ENCODE data around the gene IL36B.

Gene IL36B

DNA sequence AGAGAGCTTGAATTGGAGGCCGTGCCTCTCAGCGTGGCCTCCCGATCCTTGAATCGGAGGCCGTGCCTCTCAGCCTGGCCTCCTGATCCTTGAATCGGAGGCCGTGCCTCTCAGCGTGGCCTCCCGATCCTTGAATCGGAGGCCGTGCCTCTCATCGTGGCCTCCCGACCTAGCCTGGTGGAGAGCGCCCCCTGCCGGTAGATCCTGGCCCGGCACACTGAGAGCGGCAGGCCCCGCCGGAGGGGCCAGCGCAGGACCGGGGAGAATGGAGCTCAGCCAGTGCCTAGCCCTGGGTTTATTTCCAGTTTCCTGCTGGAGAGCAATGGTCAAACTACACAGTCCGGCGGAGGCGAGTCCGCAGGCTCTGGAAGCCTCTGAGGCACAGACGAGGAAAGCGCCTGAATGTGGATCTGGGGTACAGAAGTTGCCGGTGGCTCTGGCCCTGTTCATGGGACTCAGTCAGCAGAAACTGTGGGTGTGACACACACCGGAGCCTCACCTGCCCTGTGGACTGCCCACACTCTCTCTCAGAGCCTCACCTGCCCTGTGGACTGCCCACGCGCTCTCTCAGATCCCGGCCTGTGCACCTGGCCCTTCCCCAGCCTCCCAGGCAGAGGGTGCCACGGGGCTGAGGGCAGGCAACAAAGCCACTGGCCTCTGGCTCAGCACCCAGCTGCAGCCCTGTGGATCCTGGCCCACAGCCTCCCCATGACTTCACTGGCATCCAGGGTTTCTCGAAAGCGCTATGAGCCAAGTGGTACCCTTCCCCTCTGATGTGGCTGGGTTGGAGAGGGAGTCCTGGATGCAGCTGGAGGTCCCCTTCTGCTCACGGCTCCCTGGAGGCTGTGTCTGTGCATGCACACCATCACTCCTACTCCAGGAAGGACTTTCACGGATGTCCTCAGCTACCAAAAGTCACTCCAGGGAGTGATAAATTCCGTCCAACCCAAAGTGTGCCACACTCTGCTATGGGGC lies 1.5 kb downstream of the IL36B start:
- no peak for DNase-seq

DNA sequence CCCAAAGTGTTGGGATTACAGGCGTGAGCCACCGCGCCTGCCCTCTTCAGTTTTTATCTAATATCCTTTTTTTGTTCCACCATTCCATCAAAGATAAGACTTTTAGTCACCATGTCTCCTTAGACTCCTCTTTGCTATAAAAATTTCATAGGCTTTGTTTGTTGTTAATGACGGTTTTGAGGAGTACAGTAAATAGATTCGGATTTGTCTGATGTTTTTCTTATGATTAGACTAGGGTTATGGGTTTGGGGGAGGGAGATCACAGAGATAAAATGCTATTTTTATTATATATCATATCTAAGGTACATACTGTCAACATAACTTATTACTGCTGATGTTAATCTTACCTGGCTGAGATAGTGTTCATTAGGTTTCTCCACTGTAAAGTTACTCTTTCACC lies 6.2 kb downstream of the IL36B start:
- DNase-seq, result no peak

GRCh38 chr2:113041871-113042270 lies 10.8 kb downstream of the IL36B start:
- no peak for DNase-seq

GRCh38 chr2:113039719-113040118 lies 12.9 kb downstream of the IL36B start:
- no peak for DNase-seq

- DNase-seq, result no peak
Measured at GRCh38 chr2:113039158-113039557, 13.5 kb downstream of the IL36B start.

DNA sequence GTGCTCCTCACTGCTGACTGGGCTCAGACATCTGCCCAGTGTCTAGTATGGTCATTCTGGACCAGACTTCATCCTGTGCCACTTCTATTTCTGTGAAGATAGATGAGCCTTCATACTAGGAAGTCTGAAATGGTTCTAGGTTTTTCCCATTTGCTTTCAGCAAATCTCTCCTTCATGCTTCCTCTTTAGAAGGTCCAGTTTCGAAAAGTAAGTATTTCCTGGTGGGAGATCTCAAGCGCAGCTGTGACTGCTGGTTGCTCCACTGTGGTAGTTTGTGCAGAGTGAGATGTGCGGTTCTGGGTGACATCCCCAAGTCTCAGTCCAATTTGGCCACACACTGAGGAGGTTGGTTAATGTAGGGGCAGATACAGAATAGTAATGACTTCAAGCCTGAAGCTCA lies 14.4 kb downstream of the IL36B start:
- no peak for DNase-seq

- no peak for DNase-seq
Measured at GRCh38 chr2:113036763-113037162, 15.9 kb downstream of the IL36B start.

- no peak for DNase-seq
Measured at GRCh38 chr2:113034016-113034415, 18.7 kb downstream of the IL36B start.

DNA sequence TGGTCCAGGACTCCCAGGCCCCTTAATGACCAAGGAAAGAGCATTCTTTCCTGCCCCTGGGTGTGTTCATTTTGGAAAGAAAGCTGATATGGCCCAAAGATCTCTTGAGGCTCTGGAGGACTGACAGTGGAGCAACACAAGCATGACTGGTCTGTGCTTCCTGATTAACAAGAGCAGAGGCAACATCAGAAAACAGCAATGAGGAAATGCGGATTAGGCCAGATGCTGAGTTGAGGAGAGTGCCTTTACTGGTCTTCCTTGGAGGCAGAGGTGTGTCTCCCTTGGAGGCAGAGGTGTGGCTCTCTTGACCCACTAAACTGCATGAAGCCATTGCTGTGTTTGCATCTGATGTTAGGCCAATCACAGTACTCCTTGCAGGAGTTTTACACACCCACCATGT lies 19.9 kb downstream of the IL36B start:
- no peak for DNase-seq

DNA sequence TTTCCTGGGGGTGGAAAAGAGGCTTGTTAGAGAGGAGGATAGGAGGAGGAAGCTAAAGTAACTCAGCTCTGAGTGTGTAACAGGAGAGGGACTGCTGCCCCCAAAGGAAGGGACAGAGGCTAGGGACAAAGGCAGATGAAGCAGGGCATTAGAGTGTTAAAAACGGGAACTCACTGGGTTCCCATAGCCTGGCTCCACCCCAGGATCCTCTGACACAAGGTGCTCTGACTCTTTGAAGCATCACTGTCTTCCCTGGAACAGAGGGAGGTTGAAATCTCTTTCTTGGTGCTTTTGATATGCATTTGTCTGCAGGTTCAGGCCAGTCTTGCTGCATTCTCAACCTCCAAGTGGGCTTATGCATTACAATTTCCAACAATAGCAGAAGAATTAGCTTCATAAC lies 24.6 kb downstream of the IL36B start:
- DNase-seq, result no peak

DNA sequence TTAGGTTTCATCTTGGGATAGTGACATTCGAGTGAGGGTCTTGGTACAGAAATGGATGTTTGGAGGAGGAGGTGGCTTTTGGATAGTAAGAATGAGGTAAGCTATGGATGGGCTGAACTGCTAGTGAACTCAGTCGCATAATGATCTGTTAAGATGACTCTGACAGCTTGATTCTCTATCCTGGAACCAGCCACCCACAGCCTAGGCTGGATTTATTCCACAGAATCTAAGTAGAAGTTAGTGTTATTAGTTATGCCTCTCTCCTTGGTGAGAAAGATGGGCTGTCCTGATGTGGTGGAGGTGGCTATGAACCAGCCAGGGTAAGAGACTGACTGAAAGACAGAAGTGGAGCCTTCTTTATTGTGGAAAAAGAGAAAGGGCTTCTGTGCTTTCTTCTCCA lies 25.0 kb downstream of the IL36B start:
- no peak for DNase-seq

GRCh38 chr2:113025737-113026136 lies 26.9 kb downstream of the IL36B start:
- DNase-seq, result no peak

GRCh38 chr2:113024764-113025163 lies 27.9 kb downstream of the IL36B start:
- DNase-seq, result no peak

GRCh38 chr2:113021312-113021711 lies 31.4 kb downstream of the IL36B start:
- DNase-seq, result no peak

- DNase-seq, result no peak
Measured at GRCh38 chr2:113018509-113018908, 34.2 kb downstream of the IL36B start.

DNA sequence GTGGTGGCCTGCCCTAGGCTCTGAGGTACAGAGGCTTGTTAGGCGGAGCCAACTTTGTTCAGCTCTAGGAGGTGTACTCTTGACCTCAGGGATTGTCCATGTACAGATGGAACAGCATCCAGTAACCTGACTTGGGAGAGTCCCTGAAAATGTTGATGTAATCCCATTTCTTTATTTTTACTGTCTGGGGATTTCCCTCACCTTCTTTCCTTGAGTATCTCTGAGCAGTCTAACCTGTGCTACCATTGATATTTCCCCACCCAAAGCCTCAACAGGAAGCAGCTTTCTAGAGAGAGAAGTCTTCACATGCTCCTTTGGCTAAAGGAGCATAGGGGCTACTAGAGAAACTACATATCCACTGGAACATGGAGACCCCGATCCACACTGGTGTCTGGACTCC lies 37.0 kb downstream of the IL36B start:
- no peak for DNase-seq

- no peak for DNase-seq
Measured at GRCh38 chr2:113015042-113015441, 37.6 kb downstream of the IL36B start.

- DNase-seq, result no peak
Measured at GRCh38 chr2:113014067-113014466, 38.6 kb downstream of the IL36B start.

- no peak for DNase-seq
Measured at GRCh38 chr2:113013336-113013661, 39.4 kb downstream of the IL36B start.

- no peak for DNase-seq
Measured at GRCh38 chr2:113012436-113013335, 40.0 kb downstream of the IL36B start.

DNA sequence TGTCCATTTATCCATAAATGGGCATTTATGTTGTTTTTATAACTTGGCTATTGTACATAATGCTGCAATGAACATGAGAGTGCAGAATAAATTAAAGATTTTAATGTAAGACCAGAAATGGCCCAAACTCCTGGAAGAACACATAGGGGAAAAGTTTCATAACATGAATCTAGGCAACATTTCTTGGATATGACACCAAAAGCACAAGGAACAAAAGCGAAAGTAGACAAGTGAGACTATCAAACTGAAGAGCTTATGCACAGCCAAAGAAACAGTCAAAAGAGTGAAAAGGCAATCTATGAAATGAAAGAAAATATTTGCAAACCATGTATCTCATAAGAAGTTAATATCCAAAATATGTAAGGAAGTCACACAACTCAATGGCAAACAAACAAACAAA lies 41.6 kb downstream of the IL36B start:
- no peak for DNase-seq

DNA sequence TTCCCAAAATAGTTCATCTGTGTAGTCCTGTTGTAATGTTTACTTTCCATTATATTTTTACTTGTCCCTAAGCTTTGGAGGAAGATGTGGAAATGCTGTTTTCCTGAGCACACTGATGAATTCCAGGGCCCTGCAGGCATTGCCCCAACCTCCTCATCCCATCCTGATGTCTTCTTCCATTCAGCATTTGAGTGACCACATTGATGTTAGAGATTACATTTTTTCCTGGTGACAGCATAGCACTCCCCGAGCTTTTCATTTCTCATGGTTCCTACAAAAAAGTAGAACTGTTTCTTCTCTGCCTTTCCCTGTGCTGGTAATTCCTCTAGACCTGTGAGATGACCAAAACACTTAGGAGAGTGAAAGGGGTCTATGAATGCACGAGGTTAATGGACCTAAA lies 42.6 kb downstream of the IL36B start:
- DNase-seq, result no peak

DNA sequence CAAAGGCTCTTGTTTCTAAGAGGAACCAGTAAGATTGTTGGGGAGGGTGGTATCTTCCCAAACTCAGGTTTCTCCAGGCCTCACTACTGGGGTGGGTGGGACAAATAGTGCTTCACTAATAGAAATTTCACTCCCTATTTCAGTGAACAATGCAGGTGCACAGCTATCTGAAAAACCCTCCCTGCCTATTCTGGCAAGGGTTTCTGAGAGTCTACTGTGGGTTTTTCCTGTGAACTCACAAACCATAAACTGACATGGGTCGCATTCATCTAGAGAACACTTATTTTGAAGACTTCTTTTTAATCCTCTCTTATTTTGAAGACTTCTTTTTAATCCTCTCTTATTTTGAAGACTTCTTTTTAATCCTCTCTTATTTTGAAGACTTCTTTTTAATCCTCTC lies 43.0 kb downstream of the IL36B start:
- DNase-seq, result no peak

- DNase-seq, result no peak
Measured at GRCh38 chr2:113007250-113007649, 45.4 kb downstream of the IL36B start.

All from NCI-H1436 (cell line).